HG03108 (cell line): ENCODE data around the gene BCAR3.

ENCODE experiments used
- ATAC-seq: cut with Tn5 transposase; IDR thresholded peaks from one replicate; pipeline ENCODE4 v1.9.1; 2021; ENCODE audit warnings: moderate library complexity; ENCODE audit not compliant: unreplicated experiment

The BCAR3 gene

DNA sequence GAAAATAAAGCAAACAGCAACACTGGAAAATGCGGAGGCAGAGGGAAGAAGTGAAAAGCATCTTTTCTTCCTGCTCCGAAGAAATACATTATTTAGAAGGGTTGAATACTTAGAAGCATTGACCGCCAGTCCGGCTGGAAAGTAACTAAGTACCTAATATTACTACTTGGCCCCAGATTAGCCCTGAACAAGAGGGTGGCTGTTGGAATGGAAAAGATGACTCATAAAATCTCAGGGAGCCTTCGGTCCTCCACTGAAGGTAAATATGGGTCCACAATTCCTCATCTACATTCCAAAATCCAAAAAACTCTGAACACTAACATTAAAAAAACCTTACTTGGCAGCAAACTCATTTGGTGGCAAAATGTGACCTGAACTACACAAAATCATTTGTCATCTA is 40.1 kb downstream of the BCAR3 start:
- ATAC-seq, result no peak

DNA sequence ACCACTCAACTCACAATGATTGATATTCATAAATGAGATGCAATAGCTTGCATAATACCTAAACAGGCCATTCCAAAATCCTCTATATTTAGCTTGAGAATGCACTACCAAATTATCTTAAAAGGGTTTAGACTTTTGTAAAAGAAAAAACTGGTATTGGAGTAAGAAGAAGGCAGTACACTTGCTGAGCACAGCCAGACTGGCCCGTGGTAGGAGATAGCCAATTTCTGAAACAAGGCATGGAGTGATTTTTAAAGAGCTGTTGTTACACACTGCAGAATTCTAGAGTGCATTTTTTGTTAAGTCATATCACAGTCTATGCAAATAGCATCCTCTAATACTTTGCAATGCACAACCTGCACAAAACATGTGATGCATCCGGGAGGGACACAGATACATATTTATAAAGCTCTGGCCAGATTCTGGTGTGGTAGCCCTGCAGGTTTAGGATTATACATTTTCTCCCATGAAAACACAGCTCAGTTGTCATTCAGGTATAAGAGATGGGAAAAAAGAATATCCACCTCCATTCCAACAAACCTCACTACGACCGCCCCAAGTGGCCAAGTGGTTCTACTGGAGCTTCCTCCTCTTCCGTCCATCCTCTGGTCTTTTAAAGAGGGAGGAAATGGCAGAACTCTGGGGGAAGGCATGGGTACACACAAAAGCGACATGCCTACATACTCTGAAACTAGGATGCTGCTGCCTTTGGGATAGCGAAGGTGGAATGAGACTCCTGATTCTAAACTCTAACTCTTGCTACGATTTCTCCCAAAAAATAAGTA is 40.8 kb downstream of the BCAR3 start:
- ATAC-seq, result no peak

DNA sequence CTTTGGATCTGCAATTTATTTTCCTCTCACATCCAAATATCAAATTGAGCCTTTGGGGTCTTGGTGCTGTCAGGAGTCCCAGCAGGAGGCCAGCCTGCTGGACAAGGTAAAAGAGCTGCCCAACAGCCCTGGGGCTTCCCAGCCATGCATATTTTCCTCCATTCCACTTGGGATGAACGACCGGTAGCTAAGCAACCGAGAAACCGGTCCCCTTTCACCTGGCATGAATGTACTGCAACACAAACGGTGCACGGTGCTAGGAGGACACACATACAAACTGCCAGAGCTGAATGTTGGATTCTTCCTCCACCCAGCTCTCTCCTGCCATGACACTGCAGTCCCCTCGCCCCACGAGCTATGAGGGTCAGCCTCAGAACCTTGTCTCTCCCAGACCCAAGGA is 42.7 kb downstream of the BCAR3 start:
- no peak for ATAC-seq

DNA sequence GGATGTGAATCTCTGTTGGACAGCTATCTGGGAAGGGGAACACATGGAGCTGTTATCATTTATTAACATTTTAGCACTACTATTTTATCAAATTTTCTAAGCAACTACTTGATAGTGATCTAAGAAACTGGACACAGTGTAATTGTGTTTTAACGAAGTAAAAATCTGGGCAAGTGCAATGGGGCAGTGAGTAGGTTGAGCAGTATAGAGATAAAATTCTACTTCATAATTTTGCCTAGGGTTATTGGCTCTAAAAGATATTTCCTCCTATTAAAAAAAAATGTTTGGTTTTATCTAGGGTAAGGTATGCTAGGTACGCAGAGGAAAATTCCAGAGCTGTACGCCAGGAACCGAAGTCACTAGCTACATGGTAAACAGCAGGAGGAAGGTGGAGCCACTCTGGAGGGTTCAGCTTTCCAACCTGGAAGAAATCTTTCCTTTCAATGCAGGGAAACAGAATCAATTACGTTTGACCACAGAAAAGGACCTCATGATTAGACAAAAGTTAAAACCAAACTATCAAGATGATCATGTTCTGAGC is 43.3 kb downstream of the BCAR3 start:
- no peak for ATAC-seq

DNA sequence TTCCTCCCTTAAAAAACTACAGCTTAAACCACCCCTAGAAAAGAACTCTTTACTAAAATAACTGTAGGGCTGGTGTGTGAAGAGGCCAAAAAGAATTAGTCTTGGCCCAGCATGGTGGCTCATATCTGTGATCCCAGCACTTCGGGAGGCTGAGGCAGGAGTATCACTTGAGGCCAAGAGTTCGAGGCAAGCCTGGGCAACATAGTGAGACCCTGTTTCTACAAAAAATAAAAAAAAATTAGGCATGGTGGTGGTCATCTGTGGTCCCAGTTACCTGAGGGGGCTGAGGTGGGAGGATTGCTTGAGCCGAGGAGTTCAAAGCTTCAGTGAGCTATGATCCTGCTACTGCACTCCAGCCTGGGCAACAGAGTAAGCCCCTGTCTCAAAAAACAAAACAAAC is 44.9 kb downstream of the BCAR3 start:
- no peak for ATAC-seq

DNA sequence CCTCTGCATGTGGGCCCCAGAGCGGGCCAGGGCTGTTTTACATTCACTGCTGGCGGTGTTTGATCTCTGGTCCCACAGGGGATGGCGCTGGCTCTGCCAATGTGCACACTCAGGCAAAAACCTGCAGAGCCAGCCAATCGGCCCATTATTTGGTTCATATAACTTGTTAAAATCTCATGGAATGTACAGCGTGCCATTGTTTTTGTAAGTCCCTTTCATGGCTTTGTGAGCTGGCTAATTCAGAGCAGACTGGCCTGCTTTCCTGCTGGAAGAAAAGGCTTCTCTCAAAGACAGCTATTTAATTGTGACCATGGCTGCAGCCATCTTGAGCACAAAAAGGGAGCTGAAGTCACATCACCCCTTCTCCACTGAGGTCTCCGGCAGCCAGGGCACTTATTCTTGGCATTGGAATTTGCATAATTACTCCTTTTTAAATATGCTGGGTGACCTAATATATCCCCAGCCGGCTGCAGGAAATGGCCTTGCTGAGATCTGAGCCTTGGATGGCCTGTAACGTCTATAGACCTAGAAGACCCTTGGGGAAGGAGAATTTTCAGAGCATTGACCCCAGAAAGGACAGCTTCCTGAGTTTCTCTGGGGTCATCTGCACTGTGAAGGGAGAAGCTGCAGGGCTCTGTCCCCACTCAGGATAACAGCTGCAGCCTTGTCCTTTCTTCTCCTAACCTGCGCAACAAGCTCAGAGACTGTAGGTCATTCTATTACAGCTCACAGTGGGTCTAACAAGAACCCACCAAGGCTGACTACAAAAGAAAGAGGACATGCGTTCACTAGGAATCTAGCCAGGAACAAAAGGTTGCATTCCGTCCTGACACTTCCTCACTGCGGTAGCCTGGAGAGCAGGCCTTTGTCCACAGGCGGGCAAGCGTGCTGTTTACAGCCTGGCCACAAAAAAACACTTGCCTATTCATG is 45.8 kb downstream of the BCAR3 start:
- ATAC-seq, result no peak

DNA sequence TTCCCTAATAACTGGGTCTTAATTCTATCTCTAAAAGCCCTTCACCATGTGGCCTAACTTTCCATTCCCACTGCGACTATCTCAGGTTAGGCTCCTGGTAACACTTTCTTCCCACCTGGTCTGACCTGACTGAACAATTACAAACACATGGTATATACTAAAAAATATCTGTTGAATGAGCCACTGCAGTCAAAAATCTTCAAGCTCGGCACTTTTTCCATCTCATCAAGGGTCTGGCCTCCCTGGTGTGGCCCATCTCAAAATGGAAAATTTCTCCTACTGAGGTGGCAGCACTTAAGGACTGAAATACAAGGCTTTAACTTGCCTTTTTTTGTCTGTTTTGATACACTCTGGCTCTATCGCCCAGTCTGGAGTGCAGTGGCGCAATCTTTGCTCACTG is 48.3 kb downstream of the BCAR3 start:
- ATAC-seq, result no peak

DNA sequence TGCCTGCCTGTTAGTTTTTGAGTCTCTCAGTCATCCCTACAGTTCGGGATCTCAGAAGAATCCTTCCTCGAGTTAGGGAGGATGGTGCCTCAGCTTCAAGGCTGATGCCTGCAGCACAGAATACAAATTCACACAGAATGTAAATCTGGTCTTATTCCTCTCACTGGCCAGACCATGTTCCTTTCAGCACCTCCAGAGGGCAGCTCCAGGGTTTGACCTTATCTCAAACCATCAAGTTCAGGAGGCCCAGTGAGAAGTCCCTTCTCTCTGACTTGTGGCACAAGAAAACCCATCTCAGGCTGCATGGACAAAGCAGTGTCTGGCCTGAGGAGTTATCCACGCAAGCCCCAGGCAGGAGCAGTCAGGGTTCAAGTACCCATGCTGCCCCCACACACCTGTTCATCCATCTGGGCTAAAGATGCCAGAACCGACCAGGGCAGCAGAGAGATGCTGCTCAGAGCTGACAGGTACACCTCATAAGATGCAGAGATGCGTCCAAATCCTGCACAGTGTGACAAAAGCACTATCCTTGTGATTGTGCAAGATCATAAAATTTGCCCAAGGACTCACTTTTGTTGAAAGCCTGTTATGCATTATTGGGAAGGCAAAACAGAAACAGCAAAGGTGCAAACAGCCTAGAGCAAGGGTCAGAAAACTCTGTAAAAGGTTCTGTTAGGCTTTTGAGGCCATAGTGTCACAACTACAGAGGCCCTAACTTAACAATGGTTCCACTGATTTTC is 49.8 kb downstream of the BCAR3 start:
- ATAC-seq, result no peak

DNA sequence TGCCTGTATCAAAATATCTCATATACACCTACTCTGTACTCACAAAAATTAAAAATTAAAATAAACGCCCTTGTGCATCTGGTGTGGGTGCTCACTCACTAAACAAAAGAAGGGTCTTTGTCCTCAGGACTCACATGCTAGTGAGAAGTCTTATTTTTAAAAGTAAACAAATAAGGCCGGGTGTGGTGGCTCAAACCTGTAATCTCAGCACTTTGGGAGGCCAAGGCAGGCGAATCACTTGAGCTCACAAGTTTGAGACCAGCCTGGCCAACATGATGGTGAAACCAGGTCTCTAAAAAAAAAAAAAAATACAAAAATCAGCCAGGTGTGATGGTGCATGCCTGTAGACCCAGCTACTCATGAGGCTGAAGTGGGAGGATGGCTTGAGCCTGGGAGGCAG is 51.5 kb downstream of the BCAR3 start:
- ATAC-seq, result no peak

DNA sequence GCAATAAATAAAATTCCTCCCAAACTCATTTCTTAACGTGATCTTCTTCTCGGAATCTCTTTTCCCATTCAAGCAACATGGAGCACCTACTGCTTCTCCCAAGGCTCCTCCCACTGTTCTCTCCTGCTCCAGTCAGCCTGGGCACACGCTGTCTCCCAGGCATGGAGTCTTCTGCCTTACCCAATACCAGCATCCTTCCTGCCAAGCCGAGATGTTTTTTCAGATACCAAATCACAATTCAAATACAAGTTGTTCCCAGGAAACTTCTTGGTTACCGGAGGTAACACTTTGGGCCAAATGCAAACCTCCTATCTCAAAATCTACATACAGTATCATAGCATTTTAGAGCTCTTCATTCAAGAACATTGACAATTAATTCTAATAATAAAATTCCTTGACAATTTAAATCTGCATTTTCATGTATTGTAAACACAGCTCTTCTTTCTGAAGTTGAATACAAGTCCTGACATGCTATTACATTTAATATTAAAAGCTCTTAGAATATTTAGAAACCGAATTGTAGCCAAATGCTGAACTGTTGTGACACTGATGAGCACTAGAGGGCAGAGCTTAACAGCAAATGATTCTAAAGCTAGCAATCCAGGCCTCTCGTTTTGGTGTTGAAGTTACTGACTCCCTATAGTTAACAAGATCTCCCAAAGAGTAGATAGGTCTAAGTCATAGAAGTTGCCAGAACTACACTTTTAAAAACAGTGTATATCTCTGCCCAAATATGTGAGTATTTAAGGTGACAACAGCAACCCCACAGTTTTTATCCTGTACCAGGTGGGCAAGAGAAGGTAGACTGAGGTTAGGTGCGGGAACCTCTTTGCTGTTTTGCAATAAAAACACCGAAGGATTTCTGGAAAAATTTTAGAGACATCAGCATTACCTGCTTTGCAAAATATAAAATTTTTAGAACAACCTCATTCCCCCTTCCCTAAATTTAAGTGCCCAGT is 52.3 kb downstream of the BCAR3 start:
- no peak for ATAC-seq

DNA sequence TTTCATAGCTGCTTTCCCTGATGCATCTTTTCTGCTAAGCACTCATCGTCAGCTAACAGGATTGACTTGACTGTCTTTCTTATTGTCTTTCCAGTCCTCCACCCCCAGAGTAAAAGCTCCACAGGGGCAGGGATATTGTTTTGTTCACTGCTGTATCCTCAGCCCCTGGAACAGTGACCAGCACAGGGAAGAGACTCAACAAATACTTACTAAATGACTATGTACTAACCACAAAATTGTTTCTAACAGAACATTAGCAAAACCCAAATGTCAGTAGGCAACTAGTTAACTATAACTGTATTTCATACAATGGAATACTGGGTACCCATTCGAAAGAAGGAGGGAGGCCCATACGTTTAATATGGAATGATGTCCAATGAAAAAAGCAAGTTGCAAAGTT is 53.0 kb downstream of the BCAR3 start:
- no peak for ATAC-seq

DNA sequence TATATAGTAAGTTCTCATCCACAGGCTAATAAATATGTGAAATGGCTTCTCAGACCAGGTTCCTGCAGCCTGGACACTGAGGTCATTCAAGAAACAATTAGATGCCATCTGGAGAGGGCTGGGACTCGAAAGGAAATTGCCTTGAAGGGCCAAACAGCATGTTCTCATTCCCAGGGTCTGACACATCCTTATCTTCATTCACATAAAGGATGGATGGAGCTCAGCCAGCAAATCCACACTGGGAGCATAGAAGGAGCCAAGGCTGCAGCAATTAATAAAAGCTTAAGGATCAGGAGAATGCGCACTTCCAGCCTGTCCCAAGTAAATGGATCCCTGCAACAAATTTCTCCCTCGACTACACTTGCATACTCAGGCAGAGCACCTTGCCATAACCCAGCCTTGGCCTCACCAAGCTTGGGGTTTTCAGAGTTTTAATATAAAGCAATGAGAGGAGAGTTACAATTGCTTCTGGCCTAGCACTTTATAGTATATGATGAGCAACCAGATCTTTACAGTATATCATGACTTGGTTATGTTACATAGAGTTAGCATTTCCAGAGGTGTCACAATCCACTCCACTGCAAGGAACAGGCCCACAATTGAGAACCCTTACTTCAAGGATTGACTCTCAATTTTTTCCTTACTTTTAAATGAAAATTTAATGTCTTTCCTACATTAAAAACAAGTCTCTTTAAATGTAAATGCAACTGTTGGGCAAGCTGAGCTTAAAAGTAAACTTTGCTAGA is 55.9 kb downstream of the BCAR3 start:
- no peak for ATAC-seq

DNA sequence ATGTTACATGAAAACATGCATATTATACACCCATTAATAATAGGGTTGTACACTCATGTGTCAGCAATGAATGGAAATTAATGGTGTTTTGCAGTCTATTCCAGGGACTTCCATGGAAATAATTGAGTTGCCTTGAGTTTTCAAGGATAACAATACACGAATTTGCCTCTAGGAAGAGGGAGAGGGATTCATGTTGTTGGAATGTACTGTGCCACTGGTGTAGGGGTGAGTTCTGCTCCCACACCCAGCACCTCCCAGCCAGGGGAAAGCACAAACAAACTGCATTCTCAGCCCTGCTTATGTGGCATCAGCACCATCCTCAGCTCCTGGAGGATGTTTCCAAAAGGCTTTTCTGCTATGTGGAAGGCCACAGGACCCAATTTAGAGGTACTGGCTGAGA is 57.8 kb downstream of the BCAR3 start:
- ATAC-seq, result no peak

DNA sequence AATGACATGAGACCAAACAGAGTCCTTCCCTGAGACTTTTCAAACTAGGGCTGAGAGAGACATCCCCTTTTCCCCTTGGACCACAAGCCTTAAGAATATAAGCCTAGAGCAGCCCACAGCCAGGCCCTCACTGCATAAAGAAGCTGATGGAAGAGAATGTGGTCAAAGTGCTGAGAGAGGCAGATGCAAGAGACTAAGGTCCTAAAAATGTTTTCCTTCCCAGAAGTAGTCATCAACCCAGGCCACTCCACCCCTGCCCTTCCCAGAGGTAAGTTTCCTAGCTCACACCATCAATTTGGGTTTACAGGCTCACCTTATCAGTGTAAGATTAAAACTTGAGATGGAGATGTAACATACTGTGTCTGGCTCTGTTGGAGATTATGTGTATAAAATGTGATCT is 58.2 kb downstream of the BCAR3 start:
- ATAC-seq, result no peak

DNA sequence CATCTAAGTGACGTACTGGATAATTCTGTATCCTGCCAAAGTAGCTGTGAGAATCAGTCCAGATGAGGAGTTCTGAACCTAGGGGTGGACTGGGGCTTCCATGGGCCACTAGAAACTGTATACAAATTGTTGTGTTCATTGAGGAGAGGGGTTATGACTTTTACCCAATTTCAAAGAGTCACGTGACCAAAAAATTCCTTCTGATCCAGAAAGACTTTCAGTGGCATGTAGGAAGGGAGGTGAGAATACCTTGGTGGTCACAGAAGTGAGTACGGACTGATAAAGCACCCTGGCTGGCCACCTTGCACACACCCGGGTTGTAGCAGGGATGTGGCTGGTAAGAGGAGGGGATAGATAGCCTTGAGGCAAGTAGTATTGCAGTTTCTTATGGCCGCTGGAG is 60.4 kb downstream of the BCAR3 start:
- ATAC-seq, result no peak

DNA sequence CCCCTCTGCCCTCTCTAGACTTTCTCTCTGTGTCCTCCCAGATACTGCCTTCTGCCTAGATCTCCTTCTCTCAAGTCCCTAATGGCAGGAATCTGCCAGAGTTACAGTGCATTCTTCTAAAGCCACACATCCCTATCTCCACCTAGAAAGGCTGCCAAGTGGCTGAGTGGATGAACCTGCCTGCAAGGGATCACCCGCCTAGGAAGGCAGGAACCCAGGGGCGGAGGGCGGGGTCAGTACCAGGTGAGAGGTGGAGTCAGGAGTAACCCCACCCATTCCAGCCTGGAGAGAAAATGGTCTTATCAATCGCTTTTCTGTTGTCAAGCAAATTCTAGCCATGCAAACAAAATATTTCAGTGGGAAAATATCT is 60.8 kb downstream of the BCAR3 start:
- no peak for ATAC-seq

DNA sequence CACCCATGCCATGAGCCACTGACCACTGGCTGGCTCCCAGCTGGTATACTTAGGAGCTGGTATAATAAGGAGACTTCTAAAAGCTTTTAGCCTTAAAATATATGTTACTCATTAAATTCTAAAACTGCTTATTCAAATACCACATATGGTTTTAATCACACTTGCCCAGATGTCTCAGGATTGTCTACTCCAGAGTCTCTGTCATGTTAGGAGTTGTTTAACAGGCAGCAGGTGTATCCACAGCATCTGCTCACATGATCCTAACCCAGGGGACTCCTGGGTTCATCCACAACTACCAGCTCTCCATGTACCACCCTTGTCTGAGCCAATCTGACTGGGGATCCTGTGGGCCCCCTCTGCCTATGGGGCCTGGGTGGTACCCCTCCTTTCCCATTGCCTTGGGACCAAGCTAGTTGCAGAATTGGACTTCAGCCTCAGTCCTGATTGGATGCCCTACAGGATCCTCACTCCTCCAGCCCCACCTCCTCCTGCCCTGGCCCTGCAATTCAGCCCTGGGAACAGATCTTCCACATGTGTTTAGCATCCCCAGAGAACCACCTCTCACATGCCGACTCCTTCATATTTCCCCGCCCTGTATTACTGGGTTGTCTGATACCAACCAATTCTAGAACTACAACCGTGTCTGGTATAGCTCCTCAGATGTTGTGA is 61.3 kb downstream of the BCAR3 start:
- no peak for ATAC-seq

DNA sequence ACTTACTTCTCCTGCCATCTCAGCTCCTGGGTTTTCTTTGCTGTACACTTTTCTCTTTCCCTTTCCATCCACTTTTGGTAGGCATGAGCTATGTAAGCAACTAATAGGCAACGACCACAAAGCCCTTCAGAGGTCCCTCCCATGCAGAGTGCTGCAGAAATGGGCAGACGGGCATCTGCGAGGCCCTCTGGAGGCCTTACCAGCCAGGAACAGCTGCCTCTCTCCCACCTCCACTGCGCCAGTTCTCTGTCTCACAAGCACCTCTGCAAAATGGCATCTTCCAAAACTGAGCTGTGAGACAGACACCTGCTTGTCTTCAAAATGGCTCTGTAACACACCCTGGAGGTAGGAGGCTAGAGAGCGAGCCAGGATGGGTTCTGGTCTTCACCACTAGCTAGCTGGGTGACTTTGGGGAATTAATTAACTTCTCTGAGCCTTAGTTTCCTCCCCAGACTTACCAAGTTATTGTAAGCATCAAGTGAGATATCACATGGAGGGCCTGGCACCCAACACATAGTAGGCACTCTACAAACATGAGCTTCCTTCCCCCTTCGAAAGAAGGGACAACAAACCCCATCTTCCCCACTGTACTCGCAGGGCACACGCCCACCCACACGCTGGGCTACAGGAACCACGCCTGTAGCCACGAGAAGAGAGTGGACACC is 62.0 kb downstream of the BCAR3 start:
- ATAC-seq, result no peak
